GM12891 (cell line): ENCODE measurements around the gene XAB2.

Experiments
- DNase-seq: peaks from one replicate; pipeline ENCODE4 v3.0.0; 2011; ENCODE audit warnings: low spot score; ENCODE audit not compliant: insufficient read length
- FAIRE-seq: peaks from 2 replicates; lab custom pipeline; 2011; peaks lifted over from hg19 to GRCh38; lab: Jason Lieb, UNC
- PAX5 ChIP-seq: IDR thresholded peaks from 2 replicates; pipeline ENCODE4 v1.6.1; 2011; ENCODE audit warnings: low read length, moderate library complexity, mild to moderate bottlenecking; ENCODE audit not compliant: insufficient read depth, severe bottlenecking
- POLR2A ChIP-seq: IDR thresholded peaks from 2 replicates; pipeline ENCODE4 v1.6.1; 2011; ENCODE audit warnings: low read depth, low read length, control low read depth
- POLR2AphosphoS5 ChIP-seq: IDR thresholded peaks from 2 replicates; pipeline ENCODE4 v1.6.1; 2011; ENCODE audit warnings: low read depth, low read length, control low read depth
- POU2F2 ChIP-seq: IDR thresholded peaks from 2 replicates; pipeline ENCODE4 v1.6.1; 2011; ENCODE audit warnings: low read depth, mild to moderate bottlenecking, control low read depth, low read length, moderate library complexity
- SPI1 ChIP-seq: IDR thresholded peaks from 2 replicates; pipeline ENCODE4 v1.6.1; 2011; ENCODE audit warnings: low read depth, low read length, control low read depth
- TAF1 ChIP-seq: IDR thresholded peaks from 2 replicates; pipeline ENCODE4 v1.6.1; 2011; ENCODE audit warnings: low read depth, low read length, control low read depth

Gene XAB2

GRCh38 chr19:7622933-7623685, 6.2 kb downstream of the XAB2 start:
- FAIRE-seq (peak; percentile 31), DNase-seq (no peak)
- TF ChIP-seq POLR2A (no peak), POU2F2 (no peak), TAF1 (no peak)

- FAIRE-seq: no peak
- TF ChIP-seq POU2F2: no peak
- no peak for TF ChIP-seq PAX5
- TF ChIP-seq SPI1: no peak
- DNase-seq: no peak
Observed at GRCh38 chr19:7620442-7621412, 8.6 kb downstream of the XAB2 start.

GRCh38 chr19:7619671-7620441, 9.5 kb downstream of the XAB2 start:
- no peak for TF ChIP-seq SPI1
- no peak for TF ChIP-seq POLR2AphosphoS5
- no peak for TF ChIP-seq POLR2A
- no peak for TF ChIP-seq TAF1
- TF ChIP-seq PAX5: no peak
- TF ChIP-seq POU2F2: no peak
- FAIRE-seq (no peak), DNase-seq (no peak)

DNA sequence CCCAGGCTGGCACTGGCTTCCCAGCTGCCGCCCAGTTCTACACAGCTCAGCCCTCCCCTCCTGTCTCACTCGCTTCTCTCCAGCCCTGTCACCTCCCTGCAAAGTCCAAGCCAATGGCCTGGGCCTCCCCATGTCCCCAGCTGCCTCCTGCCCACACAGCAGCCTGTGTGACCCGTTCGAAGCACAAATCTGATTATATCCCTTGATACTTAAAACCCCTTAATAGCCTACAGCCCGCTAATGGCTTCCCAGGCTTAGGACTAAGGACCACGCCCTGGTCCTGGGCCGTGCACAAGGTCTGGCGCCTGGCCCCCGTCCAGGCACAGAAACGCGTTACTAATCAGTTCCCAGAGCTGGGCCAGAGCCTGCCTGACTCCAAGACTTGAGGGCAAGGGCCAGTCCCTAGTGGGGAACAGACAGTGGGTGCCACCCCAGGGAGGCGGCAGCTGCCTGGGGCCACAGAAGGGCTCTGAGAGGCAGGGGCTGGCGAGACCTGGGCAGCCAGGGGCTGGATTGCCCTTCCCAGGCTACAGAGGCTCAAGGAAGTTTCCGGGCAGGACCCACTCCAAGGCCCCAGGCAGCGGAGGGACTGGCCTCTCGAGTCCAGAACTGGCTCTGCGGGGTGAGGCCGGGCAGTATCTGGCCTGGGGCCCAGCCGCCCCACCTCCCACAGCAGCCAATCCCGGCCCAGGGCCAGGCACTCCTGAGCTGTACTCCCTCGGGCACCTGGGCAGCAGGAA, 10.4 kb downstream of the XAB2 start:
- no peak for DNase-seq
- no peak for FAIRE-seq
- TF ChIP-seq TAF1 (no peak), PAX5 (no peak), POU2F2 (no peak), POLR2AphosphoS5 (no peak), POLR2A (no peak), SPI1 (no peak)

DNA sequence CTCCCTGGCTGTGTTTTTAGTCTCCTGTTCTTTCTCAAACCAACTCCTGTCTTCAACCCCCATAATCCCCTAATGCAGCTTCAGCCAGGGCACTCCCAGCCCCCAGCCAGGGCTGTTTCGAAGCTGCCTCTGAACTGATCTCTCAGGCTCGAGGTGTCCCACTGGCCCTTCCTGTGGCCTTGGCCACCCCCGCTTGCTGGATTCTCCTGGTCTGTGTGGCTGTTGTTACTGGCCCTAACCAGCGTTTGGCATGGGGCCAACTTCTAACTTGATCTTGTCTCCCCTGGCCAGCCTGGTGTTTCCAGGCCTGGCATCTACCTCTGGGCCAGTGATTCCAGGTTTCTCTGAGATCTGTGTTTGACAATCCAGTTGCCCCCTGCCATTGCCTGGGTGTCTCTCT, 11.0 kb downstream of the XAB2 start:
- DNase-seq (no peak), FAIRE-seq (no peak)
- TF ChIP-seq POU2F2 (no peak), PAX5 (no peak), TAF1 (no peak), SPI1 (no peak), POLR2AphosphoS5 (no peak), POLR2A (no peak)

DNA sequence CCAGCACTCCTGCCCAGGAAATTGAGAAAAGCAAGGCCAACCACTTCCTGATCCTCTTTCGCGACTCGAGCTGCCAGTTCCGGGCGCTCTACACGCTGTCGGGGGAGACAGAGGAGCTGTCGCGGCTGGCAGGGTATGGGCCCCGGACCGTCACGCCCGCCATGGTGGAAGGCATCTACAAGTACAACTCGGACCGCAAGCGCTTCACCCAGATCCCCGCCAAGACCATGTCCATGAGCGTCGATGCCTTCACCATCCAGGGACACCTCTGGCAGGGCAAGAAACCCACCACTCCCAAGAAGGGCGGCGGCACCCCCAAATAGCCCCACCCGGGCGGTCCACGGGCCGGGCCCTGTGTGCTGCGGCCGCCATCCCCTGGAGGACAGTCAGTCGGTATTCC, 11.6 kb downstream of the XAB2 start:
- no peak for TF ChIP-seq SPI1
- no peak for TF ChIP-seq PAX5
- TF ChIP-seq POLR2A: no peak
- TF ChIP-seq TAF1: no peak
- TF ChIP-seq POLR2AphosphoS5: no peak
- no peak for TF ChIP-seq POU2F2
- DNase-seq (no peak), FAIRE-seq (no peak)

DNA sequence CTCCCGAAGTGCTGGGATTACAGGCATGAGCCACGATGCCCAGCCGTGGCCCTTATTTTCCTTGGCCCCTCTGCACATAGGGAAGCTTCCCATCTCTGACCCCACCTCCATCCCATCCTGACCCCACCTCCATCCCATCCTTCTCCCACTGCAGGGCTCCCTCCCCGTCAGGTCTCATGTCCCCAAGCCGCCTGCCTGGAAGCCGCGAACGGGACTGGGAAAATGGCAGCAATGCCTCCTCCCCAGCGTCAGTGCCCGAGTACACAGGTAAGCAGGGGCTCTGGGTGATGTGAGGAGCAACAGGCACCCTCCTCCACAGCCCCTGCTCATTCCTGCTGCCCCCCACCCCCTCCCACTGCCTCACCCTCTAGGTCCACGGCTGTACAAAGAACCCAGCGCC, 12.2 kb downstream of the XAB2 start:
- DNase-seq (no peak), FAIRE-seq (no peak)
- TF ChIP-seq SPI1 (no peak), PAX5 (no peak), POU2F2 (no peak), POLR2A (no peak), POLR2AphosphoS5 (no peak), TAF1 (no peak)

GRCh38 chr19:7614859-7615741, 14.2 kb downstream of the XAB2 start:
- DNase-seq (no peak), FAIRE-seq (no peak)
- TF ChIP-seq PAX5: no peak
- TF ChIP-seq POU2F2: no peak
- TF ChIP-seq POLR2A: no peak
- no peak for TF ChIP-seq SPI1
- no peak for TF ChIP-seq POLR2AphosphoS5
- no peak for TF ChIP-seq TAF1
